GM21786 (cell line): ENCODE measurements around the gene LECT2.

ENCODE experiments used
- ATAC-seq: cut with Tn5 transposase; IDR thresholded peaks from one replicate; pipeline ENCODE4 v1.9.1; 2021; ENCODE audit not compliant: unreplicated experiment

The LECT2 gene

GRCh38 chr5:135941711-135942110 lies 13.1 kb downstream of the LECT2 start:
- ATAC-seq: no peak

- ATAC-seq: no peak
These were observed 17.4 kb downstream of the LECT2 start for GRCh38 chr5:135937245-135937911.

- no peak for ATAC-seq
These were observed 19.8 kb downstream of the LECT2 start for GRCh38 chr5:135934939-135935338.

GRCh38 chr5:135930949-135931295 lies 23.9 kb downstream of the LECT2 start:
- ATAC-seq: no peak

GRCh38 chr5:135930029-135930948 lies 24.5 kb downstream of the LECT2 start:
- ATAC-seq: no peak

DNA sequence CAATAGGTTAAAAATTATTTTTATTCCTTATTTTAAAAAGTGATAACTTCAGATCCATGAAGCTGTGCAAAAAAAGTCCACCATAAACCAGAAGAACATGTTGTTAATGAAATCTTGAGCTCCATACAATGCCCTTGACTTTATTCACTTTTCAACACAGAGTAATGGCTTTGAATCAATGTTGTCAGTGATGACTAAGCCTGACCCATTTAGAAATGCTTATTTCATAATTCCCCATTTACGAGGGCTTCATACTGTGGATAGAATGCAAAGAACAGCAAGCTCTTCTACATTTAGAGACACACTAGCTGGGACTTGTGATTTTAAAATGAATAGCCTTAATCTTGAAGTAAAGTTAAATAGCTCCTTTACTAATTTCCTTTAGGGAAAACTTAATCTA lies 33.4 kb downstream of the LECT2 start:
- ATAC-seq: no peak

GRCh38 chr5:135920199-135920598 lies 34.6 kb downstream of the LECT2 start:
- ATAC-seq: no peak

- no peak for ATAC-seq
These were observed 38.0 kb downstream of the LECT2 start for GRCh38 chr5:135916638-135917263.

DNA sequence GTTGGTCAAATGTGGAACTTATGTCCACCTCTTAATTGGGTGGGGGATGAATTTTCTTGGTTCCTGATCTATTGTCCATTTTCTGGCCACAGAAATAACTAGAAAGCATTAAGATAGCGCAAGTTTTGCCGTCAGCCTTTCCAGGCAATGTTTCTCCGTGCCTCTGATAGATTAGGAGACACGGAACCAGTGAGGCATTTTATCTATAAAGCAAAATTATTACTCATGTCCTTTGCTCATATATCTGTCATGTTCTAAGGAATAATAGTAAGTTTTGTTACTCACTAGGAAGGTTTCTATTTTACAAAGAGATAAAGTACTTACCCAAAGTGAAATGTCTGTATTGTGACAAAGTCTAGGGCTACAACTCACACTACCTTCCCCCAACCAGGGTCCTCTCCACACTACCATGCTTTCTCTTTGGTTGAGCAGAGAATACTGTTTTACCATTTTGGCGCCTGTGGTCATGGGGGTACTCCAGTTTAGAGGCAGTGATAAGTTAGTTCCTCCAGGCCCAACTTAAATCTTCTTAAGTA lies 39.2 kb downstream of the LECT2 start:
- ATAC-seq: no peak

- ATAC-seq: no peak
These were observed 40.8 kb downstream of the LECT2 start for GRCh38 chr5:135913713-135914626.

- no peak for ATAC-seq
These were observed 49.6 kb downstream of the LECT2 start for GRCh38 chr5:135905144-135905543.

DNA sequence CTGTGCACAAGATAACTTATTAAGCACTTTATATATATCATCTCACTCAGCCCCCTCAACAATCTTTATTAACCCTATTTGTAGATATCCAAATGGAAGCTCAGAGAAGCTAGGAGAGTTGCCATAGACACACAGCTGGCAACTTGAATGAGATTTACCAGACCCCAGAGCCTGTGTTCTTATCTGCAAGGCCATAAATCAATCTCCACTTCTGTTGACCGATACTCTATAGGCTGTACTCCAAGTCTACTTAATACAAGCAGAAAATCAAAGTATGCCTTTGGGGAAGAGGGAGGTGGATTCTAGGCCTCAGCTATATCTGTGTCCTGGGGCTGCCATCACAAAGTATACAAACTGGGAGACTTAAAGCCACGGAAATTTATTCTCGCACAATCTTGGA lies 53.1 kb downstream of the LECT2 start:
- no peak for ATAC-seq

GRCh38 chr5:135900276-135900675 lies 54.5 kb downstream of the LECT2 start:
- ATAC-seq: no peak

- ATAC-seq: no peak
These were observed 56.1 kb downstream of the LECT2 start for GRCh38 chr5:135898651-135899050.
